Neural crest cell (in vitro differentiated cells): Measurements from ENCODE around the gene CPSF4L. TPM values are rescaled to one million over a fixed set of nuclear protein-coding genes. Genes with fewer than 3 reads are reported as not detected.

Experiments
- DNase-seq: peaks from one replicate; pipeline ENCODE4 v3.0.0; 2021; ENCODE audit warnings: low read depth, mixed read lengths, low spot score
- H3K27ac Mint-ChIP-seq: one replicate; pipeline ENCODE4 v1.8.0; 2021; ENCODE audit warnings: mild to moderate bottlenecking, mixed read lengths; ENCODE audit not compliant: unreplicated experiment
- H3K27me3 Mint-ChIP-seq: 2 replicates; pipeline ENCODE4 v1.8.0; 2021; ENCODE audit warnings: low read depth, mild to moderate bottlenecking, mixed read lengths
- H3K36me3 Mint-ChIP-seq: 2 replicates; pipeline ENCODE4 v1.8.0; 2021; ENCODE audit warnings: low read depth, mild to moderate bottlenecking, mixed read lengths
- H3K4me1 Mint-ChIP-seq: 2 replicates; pipeline ENCODE4 v1.8.0; 2021; ENCODE audit warnings: mixed read lengths
- H3K4me3 Mint-ChIP-seq: one replicate; pipeline ENCODE4 v1.8.0; 2021; ENCODE audit warnings: mild to moderate bottlenecking, mixed read lengths
- H3K9me3 Mint-ChIP-seq: 2 replicates; pipeline ENCODE4 v1.8.0; 2021; ENCODE audit warnings: mixed read lengths
- CTCF ChIP-seq: fragments of 200-600 bp; sonication (generic); conservative IDR thresholded peaks from 2 replicates; pipeline ENCODE4 v1.5.0; 2021; ENCODE audit warnings: antibody characterized with exemption, mild to moderate bottlenecking
- total RNA-seq: library from RNA; stranded (reverse); gene quantifications from 2 replicates; pipeline ENCODE4 v1.2.1, GENCODE V29; 2021

The CPSF4L gene
- total RNA-seq, 1 donor from 2014 or later, result not detected

- DNase-seq, result no peak
- Mint-ChIP-seq H3K9me3 (no peaks in the 10 kb centered on the region), H3K4me3 (no peak overlapping the region), H3K36me3 (peaks cover 33% of the 10 kb centered on the region), H3K27ac (no peak overlapping the region), H3K27me3 (no peaks in the 10 kb centered on the region), H3K4me1 (peaks cover 6% of the 10 kb centered on the region)
- no peak for TF ChIP-seq CTCF
Measured at GRCh38 chr17:73203135-73203787, 58.4 kb downstream of the CPSF4L start.

GRCh38 chr17:73201215-73202069, 60.2 kb downstream of the CPSF4L start:
- Mint-ChIP-seq H3K36me3 (peaks cover 43% of the 10 kb centered on the region), H3K4me1 (peaks cover 9% of the 10 kb centered on the region), H3K27me3 (no peaks in the 10 kb centered on the region), H3K27ac (no peak overlapping the region), H3K4me3 (no peak overlapping the region), H3K9me3 (no peaks in the 10 kb centered on the region)
- DNase-seq, result no peak
- TF ChIP-seq CTCF, result no peak

- peaks cover 48% of the 10 kb centered on the region for H3K36me3 Mint-ChIP-seq
Measured at GRCh38 chr17:73200476-73200875, 61.2 kb downstream of the CPSF4L start.

GRCh38 chr17:73199751-73200317, 61.8 kb downstream of the CPSF4L start:
- Mint-ChIP-seq H3K4me3 (no peak overlapping the region), H3K4me1 (peaks cover 14% of the 10 kb centered on the region), H3K27me3 (no peaks in the 10 kb centered on the region), H3K36me3 (peaks cover 48% of the 10 kb centered on the region), H3K9me3 (no peaks in the 10 kb centered on the region), H3K27ac (no peak overlapping the region)
- no peak for TF ChIP-seq CTCF
- no peak for DNase-seq

More at GRCh38 chr17:73200476-73200875, 61.2 kb downstream of the CPSF4L start:
- Mint-ChIP-seq H3K27ac (no peak overlapping the region), H3K4me1 (peaks cover 12% of the 10 kb centered on the region), H3K27me3 (no peaks in the 10 kb centered on the region), H3K4me3 (no peak overlapping the region), H3K9me3 (no peaks in the 10 kb centered on the region)
- no peak for TF ChIP-seq CTCF
- no peak for DNase-seq

- H3K4me1 Mint-ChIP-seq, result peaks cover 20% of the 10 kb centered on the region
Measured at GRCh38 chr17:73198930-73199260, 62.8 kb downstream of the CPSF4L start.

More at GRCh38 chr17:73198930-73199260, 62.8 kb downstream of the CPSF4L start:
- Mint-ChIP-seq H3K9me3 (no peaks in the 10 kb centered on the region), H3K36me3 (peaks cover 48% of the 10 kb centered on the region), H3K27me3 (no peaks in the 10 kb centered on the region), H3K4me3 (peak overlapping the region; percentile 29), H3K27ac (no peak overlapping the region)
- TF ChIP-seq CTCF, result no peak
- no peak for DNase-seq

Other genes with a start within 250 kb of the CPSF4L start
- gene SLC39A11, start 169.2 kb downstream of the CPSF4L start, total RNA-seq, result 11.3 and 11.5 TPM in 2 replicates
- gene SSTR2, start 96.9 kb downstream of the CPSF4L start, total RNA-seq, result 1.7 TPM in 2 replicates
- 35.8 TPM in 2 replicates for gene COG1, start 68.8 kb downstream of the CPSF4L start, total RNA-seq
- gene CDC42EP4, start 50.1 kb upstream of the CPSF4L start, total RNA-seq, result 31.0 and 33.4 TPM in 2 replicates